HUES6 (cell line): ENCODE data around the gene AKR1C8.
"Not testable (repeated sequence)": the region's sequence is repeated elsewhere in the genome, so short reads cannot be mapped to it uniquely, and the experiment has no call there.

Experiments used
- H3K27ac ChIP-seq: 2 replicates; pipeline ENCODE4 v1.7.0; 2013; ENCODE audit warnings: low read depth, mild to moderate bottlenecking, low read length, inconsistent platforms
- H3K27me3 ChIP-seq: 2 replicates; pipeline ENCODE4 v1.6.1; 2013; ENCODE audit warnings: low read length; ENCODE audit not compliant: control insufficient read depth, insufficient read depth
- H3K36me3 ChIP-seq: 2 replicates; pipeline ENCODE4 v1.6.1; 2013; ENCODE audit warnings: low read length; ENCODE audit not compliant: control insufficient read depth, insufficient read depth
- H3K4me1 ChIP-seq: 2 replicates; pipeline ENCODE4 v1.6.1; 2013; ENCODE audit warnings: low read length; ENCODE audit not compliant: control insufficient read depth, insufficient read depth
- H3K4me3 ChIP-seq: 2 replicates; pipeline ENCODE4 v1.5.1; 2013; ENCODE audit warnings: low read depth, low read length
- H3K9ac ChIP-seq: one replicate; pipeline ENCODE4 v1.6.1; 2013; ENCODE audit warnings: mild to moderate bottlenecking, low read length
- H3K9me3 ChIP-seq: 2 replicates; pipeline ENCODE4 v1.6.1; 2013; ENCODE audit warnings: low read depth, low read length; ENCODE audit not compliant: control insufficient read depth, insufficient read depth

The AKR1C8 gene

DNA sequence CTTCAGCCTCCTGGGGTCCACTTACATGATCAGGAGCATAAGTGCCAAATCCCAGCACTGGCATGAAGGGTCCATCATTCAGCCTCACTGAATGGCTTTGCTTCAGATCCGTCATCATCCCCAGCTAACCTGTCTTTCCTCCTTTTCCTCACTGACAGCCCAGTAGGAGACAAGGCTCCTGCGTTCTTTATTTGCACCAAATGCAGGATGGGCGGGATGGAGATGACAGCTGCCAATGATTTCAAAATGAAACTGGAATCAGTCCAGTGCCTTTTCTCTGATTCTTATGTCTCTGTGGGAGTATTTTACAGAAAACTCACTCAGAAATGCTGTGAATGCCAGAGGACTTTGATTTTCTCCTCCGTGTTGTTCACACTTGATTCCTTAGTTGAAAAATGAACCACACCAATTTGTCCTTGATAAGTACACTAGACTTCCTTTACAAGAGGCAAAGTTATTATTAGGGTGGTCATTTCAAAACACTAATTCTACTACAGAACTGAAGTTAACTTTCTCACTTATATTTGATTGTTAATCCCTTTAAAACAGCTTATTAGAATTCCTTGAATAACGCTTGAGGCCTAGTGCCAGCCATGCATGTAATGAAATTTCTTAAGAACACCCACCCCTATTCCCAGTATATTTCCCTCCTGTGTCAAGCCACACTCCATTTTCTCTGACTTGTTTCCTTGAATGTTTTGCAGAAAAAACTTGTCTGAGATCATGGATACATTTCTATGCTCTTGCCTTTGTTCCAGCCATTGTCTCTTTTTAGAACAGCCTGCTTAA lies at the start of gene AKR1C8:
Gene AKR1C8 (minus strand): TSS at position 164 of the 789 bp plus-strand sequence. CDS start 46 bp downstream, at position 118.
- no peaks in the 10 kb centered on the region for H3K36me3 ChIP-seq
- H3K9ac ChIP-seq: no peak within 1 kb of the TSS
- no peak within 1 kb of the TSS for H3K27ac ChIP-seq
- no peaks in the 10 kb centered on the region for H3K9me3 ChIP-seq
- no peaks in the 10 kb centered on the region for H3K27me3 ChIP-seq
- H3K4me3 ChIP-seq: no peak within 1 kb of the TSS
- H3K4me1 ChIP-seq: no peaks in the 10 kb centered on the region; the same call in 1 of the 2 replicates

DNA sequence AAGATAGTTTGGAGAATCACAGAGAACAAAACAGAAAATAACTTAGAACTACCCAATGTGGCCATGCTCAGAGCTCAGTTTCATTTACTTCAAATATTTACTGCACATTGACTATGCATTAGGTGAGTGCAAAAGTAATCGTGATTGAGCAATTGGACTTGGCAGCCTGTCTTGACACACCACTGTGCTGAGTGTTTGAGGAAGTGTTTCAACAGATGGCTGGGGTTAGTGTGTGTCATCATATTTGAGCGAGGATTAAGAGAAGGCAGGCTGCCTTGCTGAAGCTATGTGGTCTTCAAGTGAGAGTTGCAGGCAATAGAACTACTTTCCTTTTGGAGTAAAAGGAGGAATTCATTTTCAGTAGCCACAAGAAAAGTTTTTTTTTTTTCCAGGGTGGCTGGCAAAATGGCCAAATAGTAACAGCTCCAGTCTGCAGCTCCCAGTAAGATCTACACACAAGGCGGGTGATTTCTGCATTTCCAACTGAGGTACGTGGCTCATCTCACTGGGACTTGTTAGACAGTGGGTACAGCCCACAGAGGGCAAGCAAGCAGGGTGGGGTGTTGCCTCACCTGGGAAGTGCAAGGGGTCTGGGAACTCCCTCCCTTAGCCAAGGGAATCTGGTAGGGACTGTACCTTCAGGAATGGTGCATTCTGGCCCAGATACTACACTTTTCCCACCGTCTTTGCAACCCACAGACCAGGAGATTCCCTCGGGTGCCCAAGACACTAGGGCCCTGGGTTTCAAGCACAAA lies 49.3 kb upstream of the AKR1C8 start:
- Histone ChIP-seq H3K9me3 (0 out of 2 replicates have a peak, but pooled peaks cover 2% of the 10 kb centered on the region), H3K4me3 (no peak overlapping the region), H3K4me1 (no peaks in the 10 kb centered on the region), H3K27ac (no peak overlapping the region), H3K9ac (no peak overlapping the region), H3K36me3 (no peaks in the 10 kb centered on the region), H3K27me3 (no peaks in the 10 kb centered on the region)

DNA sequence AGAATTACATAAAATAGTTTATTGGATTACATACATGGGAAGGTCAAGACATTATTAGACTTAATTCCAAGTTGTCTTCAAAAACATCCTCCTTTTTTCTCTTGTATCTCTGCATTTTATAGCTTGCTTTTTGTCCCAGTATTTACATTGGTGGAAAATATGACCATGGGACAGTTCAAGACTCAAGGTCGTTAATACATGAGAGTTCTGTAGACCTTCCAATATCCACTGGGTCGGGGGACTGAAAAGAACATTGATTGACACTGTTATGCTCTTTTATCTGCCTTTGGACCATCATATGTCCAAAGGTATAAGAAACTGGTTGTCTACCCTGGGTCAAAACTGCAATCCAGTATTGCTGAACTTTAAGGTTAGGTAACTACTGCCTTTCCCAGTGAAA lies 48.4 kb upstream of the AKR1C8 start:
- Histone ChIP-seq H3K4me3 (no peak overlapping the region), H3K27me3 (no peaks in the 10 kb centered on the region), H3K27ac (no peak overlapping the region), H3K9ac (no peak overlapping the region), H3K9me3 (0 out of 2 replicates have a peak, but pooled peaks cover 2% of the 10 kb centered on the region), H3K36me3 (no peaks in the 10 kb centered on the region), H3K4me1 (no peaks in the 10 kb centered on the region)

DNA sequence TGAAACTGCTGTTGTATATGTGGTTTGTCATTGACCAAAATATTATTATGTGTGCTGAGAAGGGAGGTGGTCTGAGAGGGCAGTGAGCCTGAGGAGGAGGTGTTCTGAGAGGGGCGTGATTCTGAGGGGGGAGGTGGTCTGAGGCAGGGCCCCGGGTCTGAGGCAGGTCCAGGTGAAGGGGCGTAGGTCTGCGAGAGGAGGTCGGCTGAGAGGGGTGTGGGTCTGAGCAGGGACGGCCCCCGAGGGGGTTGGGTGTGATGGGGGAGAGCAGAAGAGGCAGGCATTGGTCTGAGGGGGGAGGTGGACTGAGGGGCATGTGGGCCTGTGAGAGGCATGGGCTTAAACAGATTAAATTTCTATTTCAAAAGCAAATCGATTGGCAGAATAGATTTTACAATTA lies 44.1 kb upstream of the AKR1C8 start:
- H3K9ac ChIP-seq: no peak overlapping the region
- H3K4me1 ChIP-seq: no peaks in the 10 kb centered on the region
- no peaks in the 10 kb centered on the region for H3K36me3 ChIP-seq
- H3K4me3 ChIP-seq: no peak overlapping the region
- 0 out of 2 replicates have a peak, but pooled peaks cover under 1% of the 10 kb centered on the region for H3K9me3 ChIP-seq
- H3K27me3 ChIP-seq: no peaks in the 10 kb centered on the region
- H3K27ac ChIP-seq: no peak overlapping the region

DNA sequence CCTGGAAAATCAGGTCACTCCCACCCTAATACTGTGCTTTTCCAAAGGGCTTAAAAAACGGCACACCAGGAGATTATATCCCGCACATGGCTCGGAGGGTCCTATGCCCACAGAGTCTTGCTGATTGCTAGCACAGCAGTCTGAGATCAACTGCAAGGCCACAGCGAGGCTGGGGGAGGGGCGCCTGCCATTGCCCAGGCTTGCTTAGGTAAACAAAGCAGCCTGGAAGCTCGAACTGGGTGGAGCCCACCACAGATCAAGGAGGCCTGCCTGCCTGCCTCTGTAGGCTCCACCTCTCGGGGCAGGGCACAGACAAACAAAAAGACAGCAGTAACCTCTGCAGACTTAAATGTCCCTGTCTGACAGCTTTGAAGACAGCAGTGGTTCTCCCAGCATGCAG lies 38.0 kb upstream of the AKR1C8 start:
- H3K4me1 ChIP-seq, H3K36me3 ChIP-seq, H3K9ac ChIP-seq, H3K27me3 ChIP-seq, H3K4me3 ChIP-seq, H3K27ac ChIP-seq: not testable (repeated sequence)
- peaks cover 12% of the 10 kb centered on the region for H3K9me3 ChIP-seq

DNA sequence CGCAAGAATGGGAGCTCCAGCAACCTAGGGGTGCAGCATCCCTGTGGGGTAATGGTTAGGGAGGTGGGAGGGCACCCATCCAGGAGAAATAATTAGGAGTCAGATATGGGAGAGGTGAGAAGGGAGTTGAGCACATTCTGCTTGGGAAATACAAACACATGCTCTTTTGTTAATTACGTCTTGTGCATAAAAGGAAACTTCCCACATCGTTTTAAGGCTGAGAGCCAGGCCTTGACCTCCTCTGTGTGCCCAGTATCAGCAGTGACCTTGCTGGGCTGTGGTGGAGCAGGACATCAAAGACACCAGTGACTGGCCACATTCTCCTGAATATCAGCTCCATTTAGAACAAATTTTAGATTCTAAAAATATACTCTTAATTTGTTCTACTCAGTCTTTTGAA lies 34.3 kb upstream of the AKR1C8 start:
- H3K27me3 ChIP-seq: no peaks in the 10 kb centered on the region
- no peaks in the 10 kb centered on the region for H3K4me1 ChIP-seq
- H3K4me3 ChIP-seq: no peak overlapping the region
- no peak overlapping the region for H3K27ac ChIP-seq
- peaks cover 16% of the 10 kb centered on the region for H3K9me3 ChIP-seq
- no peaks in the 10 kb centered on the region for H3K36me3 ChIP-seq
- H3K9ac ChIP-seq: no peak overlapping the region

DNA sequence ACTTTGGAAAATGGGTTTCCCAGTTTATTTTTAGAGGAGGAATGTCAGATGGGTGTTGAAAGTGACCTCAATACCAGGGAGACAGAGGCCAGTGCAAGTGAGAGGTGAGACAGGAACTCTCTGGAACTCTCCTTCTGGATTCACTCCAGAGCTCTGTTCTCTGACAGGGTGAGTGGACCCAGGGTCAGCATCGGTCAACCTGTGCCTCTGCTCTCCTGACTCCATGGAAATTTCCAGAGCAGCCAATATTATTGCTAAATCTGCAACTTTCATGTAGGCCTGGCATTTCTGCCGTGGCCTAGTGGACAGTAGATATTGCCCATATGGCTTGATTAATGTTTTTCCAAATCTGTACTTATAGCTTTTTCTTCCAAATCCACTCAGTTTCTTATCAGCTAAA lies 31.9 kb upstream of the AKR1C8 start:
- Histone ChIP-seq H3K27me3 (no peaks in the 10 kb centered on the region), H3K9me3 (peaks cover 21% of the 10 kb centered on the region), H3K27ac (no peak overlapping the region), H3K4me3 (no peak overlapping the region), H3K4me1 (no peaks in the 10 kb centered on the region), H3K36me3 (no peaks in the 10 kb centered on the region), H3K9ac (no peak overlapping the region)

DNA sequence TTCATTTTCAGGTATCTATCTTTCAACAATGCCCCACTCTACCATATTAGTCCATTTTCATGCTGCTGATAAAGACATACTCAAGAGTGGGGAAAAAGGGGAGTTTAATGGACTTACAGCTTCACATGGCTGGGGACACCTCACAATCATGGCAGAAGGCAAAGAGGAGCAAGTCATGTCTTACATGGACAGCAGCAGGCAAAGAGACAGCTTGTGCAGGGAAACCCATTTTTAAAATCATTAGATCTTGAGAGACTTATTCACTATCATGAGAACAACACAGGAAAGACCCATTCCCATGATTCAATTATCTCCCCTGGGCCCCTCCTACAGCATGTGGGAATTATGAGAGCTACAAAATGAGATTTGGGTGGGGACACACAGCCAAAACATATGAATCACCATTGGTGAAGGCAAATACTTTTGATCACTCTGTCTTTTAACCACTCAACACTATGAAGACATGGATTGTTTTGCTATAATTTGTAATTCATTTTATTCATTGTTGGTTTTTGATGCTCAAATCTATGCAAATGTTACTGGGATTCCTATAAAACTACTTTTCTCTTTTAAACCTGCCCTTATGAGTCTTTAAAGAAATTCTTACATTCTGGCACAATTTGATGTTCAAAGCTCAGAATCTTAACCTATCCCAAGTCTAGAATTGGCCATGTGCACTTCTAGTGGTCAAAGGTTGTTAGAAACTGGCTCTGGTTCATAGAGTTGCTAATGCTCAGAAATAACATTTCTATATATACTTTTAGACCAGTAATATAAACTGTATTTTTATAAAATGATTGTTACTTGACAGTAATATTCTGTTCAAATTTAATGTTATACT lies 27.0 kb upstream of the AKR1C8 start:
- Histone ChIP-seq H3K4me1 (no peaks in the 10 kb centered on the region), H3K27me3 (no peaks in the 10 kb centered on the region), H3K4me3 (no peak overlapping the region), H3K9me3 (peaks cover 28% of the 10 kb centered on the region), H3K9ac (no peak overlapping the region), H3K27ac (no peak overlapping the region), H3K36me3 (no peaks in the 10 kb centered on the region)

DNA sequence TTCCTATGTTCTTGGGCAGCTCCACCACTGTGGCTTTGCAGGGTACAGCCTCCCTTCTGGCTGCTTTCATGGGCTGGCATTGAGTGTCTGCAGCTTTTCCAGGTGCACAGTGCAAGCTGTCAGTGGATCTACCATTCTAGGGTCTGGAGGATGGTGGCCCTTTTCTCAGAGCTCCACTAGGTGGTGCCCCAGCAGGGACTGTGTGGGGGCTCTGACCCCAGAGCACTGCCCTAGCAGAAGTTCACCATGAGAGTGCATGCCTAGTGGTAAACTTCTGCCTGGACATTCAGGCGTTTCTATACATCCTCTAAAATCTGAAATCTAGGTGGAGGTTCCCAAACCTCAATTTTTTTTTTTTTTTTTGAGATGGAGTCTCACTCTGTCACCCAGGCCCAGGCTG lies 25.3 kb upstream of the AKR1C8 start:
- H3K36me3 ChIP-seq, H3K9ac ChIP-seq, H3K27ac ChIP-seq, H3K4me3 ChIP-seq, H3K27me3 ChIP-seq, H3K4me1 ChIP-seq: not testable (repeated sequence)
- peaks cover 23% of the 10 kb centered on the region for H3K9me3 ChIP-seq

DNA sequence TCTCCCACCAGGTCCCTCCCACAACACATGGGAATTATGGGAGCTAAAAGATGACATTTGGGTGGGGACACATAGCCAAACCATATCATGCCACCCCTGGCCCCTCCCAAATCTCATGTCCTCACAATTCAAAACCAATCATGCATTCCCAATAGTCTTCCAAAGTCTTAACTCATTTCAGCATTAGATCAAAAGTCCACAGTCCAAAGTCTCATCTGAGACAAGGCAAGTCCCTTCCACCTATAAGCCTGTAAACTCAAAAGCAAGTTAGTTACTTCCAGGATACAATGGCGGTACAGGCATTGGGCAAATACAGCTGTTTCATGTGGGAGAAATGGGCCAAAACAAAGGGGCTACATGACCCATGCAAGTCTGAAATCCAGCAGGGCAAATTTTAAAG lies 24.8 kb upstream of the AKR1C8 start:
- not testable (repeated sequence) for H3K27ac ChIP-seq, H3K4me1 ChIP-seq, H3K27me3 ChIP-seq, H3K4me3 ChIP-seq, H3K9ac ChIP-seq, H3K36me3 ChIP-seq
- peaks cover 23% of the 10 kb centered on the region for H3K9me3 ChIP-seq

DNA sequence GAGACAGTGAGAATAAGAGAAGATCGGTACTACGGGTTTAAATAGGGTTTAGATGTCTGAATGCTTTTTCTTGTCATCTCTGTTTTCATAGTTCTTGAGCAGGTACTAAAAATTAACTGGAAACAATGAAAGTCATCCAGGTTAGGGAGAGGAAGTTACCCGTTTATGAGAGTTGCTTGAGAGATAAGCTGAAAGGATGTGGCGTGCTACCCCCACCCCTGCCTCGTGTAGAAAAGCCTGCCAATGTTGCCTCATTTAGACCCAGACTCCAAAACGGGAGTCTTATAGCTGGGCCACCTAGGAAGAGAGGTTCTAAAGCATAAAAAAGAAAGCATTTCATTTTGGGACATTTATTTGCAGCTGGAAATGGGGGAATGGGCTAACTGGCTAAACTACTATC lies 21.8 kb upstream of the AKR1C8 start:
- Histone ChIP-seq H3K4me1 (no peaks in the 10 kb centered on the region), H3K27ac (no peak overlapping the region), H3K36me3 (no peaks in the 10 kb centered on the region), H3K9ac (no peak overlapping the region), H3K27me3 (no peaks in the 10 kb centered on the region), H3K4me3 (no peak overlapping the region), H3K9me3 (peaks cover 15% of the 10 kb centered on the region)
